ENCODE data around the gene ADD1. TPM values are rescaled to one million over a fixed set of nuclear protein-coding genes. Genes with fewer than 3 reads are reported as not detected.

ADD1 gene
- total RNA-seq, result 100 to 1,000 TPM; 122 to 299 (median 196) TPM

DNA sequence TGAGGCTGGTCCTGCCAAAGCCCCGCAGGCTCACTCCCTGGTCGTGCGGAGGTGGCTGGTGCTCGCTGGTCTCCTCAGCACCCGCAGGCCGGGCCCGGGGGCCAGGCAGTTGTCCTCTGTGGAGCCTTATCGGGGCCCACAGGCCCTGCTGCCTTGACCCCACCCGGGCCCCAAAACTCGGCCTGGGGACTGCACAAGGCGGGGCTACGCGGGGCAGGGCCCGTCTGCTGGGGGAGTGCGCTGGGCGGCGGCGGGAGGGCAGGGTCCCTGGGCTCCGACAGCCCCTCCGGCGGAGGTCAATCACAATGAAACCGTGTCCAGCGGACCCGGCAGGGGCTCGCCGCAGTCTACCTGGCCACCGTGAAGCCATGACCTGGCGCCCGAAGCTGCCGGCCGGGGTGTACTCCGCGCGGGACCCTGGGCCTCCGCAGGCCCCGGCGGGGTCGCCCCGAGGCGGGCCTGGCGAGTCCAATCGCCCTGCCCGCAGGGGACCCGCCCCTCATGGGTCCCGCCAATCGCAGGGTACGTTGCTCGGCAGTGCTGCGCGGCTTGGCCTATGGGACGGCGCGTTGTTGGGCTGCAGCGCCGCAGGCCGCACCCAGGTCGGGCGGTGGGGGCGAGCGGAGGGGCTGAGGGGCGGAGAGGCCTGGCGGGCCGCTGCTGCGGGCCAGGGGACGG is at the start of gene ADD1:
Gene ADD1 (plus strand): TSS at position 582 of the 678 bp plus-strand sequence. CDS start 32,072 bp downstream, outside the sequence.
- Histone ChIP-seq H3K9me3 (no peaks in the 10 kb centered on the region), H3K27me3 (no peaks in the 10 kb centered on the region), H3K4me1 (peaks cover 34% of the 10 kb centered on the region), H3K36me3 (no peaks in the 10 kb centered on the region), H3K4me3 (peak within 1 kb of the TSS; percentile 86), H3K27ac (peak within 1 kb of the TSS; percentile 93)
- TF ChIP-seq CTCF (IDR thresholded peaks at IDR 0.05), result no peak
- TF ChIP-seq POLR2A (IDR thresholded peaks at IDR 0.05), result peak in 1 of 2 donors; percentile 69
- peak in 2 of 3 donors; percentile 24 to 58 for TF ChIP-seq POLR2AphosphoS5 (IDR thresholded peaks at IDR 0.05)
- TF ChIP-seq EP300 (IDR thresholded peaks at IDR 0.05), result no peak
- no CpG with 5 or more reads among the region's 65 CpGs for WGBS
- peak; percentile 93 to 95 for DNase-seq (ENCODE audit: low spot score in 2 of 2)

DNA sequence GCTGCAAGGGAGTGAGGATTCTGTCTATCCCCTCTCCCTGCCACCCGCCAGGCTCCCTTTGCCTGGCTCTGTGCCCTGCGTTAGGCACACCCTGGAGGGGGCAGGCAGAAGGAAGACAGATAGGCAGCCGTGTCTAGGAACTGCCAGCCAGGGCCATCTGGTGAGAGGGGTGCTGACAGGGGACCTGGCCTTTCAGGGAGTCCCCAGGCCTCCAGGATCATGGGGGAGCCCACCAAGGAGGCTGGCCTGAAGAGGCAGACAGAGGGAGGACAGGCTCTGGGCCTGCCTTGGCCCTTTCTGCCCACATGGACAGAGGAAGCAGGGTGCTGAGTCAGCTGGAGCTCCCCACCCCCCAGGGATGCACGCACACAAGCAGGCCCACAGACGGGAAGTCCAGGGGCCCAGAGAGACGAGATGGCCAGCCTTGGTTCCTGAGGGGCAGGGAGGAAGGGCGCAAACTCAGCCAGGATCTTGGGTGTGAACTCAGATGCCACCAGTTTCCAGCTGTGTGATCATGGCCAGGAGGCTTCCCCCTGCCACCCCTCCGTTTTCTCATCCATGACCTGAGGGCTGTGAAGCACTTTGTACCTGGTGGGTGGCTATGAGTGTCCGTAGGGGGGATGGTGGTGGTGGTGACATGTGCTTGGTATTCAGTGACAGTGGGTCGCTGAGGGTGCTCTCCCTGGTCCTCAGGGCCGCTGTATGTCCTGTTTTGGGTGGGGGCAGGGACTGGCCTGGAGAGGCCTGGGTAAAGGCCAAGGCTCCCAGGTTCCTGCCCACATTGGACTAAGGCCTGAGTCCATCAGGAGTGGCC is 49.0 kb upstream of the ADD1 start:
- Histone ChIP-seq H3K27me3 (no peaks in the 10 kb centered on the region), H3K4me1 (peaks cover 66% of the 10 kb centered on the region), H3K27ac (peak overlapping the region; percentile 84), H3K9me3 (no peaks in the 10 kb centered on the region), H3K36me3 (no peaks in the 10 kb centered on the region), H3K4me3 (peak overlapping the region; percentile 87)
- no peak for TF ChIP-seq POLR2AphosphoS5 (IDR thresholded peaks at IDR 0.05)
- TF ChIP-seq POLR2A (IDR thresholded peaks at IDR 0.05), result no peak
- TF ChIP-seq CTCF (IDR thresholded peaks at IDR 0.05), result no peak
- TF ChIP-seq EP300 (IDR thresholded peaks at IDR 0.05), result no peak
- DNase-seq (ENCODE audit: low spot score in 2 of 2), result peak; percentile 76 to 83
- WGBS, result 30% methylated on average over 6 of the region's 11 CpGs

DNA sequence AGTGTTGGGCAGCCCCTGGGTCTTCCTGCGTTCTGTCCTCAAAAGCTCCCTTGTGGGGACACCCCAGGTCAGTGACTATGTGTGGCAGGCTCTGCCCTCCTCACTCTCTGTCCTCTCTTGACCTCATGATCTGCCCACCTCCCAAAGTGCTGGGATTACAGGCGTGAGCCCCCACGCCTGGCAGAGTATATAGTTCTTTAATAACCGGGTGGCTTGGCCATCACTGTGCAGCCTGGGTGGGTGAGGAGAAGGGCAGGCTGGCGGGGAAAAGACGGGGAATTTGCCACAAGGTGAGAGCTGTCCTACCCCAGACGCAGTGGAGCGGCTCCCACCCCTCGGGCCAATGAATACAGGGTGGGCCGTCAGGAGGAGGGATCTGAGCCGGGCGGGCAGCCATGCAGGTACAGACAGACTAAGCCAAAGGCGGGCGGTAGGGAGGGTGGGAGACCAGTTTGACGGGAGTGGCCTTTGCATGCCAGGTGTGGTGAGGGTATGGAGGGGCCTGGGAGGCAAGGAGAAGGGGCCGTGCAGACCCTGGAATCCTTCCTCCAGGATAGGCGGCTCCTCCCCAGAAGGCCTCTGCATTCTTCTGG is 48.2 kb upstream of the ADD1 start:
- Histone ChIP-seq H3K36me3 (no peaks in the 10 kb centered on the region), H3K9me3 (no peaks in the 10 kb centered on the region), H3K27me3 (no peaks in the 10 kb centered on the region), H3K4me1 (peaks cover 73% of the 10 kb centered on the region), H3K4me3 (peak overlapping the region; percentile 87), H3K27ac (peak overlapping the region; percentile 84)
- 37% methylated on average over 17 of the region's 17 CpGs for WGBS
- no peak for TF ChIP-seq EP300 (IDR thresholded peaks at IDR 0.05)
- TF ChIP-seq POLR2AphosphoS5 (IDR thresholded peaks at IDR 0.05), result no peak
- peak; percentile 71 to 77 for DNase-seq (ENCODE audit: low spot score in 2 of 2)

GRCh38 chr4:2795893-2796848 is 47.5 kb upstream of the ADD1 start:
- TF ChIP-seq EP300 (IDR thresholded peaks at IDR 0.05), result no peak
- no peaks in the 10 kb centered on the region for H3K9me3 ChIP-seq
- H3K27me3 ChIP-seq, result no peaks in the 10 kb centered on the region
- DNase-seq (ENCODE audit: low spot score in 2 of 2), result peak; percentile 78 to 80
- 47% methylated on average over 17 of the region's 27 CpGs for WGBS
- H3K36me3 ChIP-seq, result no peaks in the 10 kb centered on the region
- peaks cover 81% of the 10 kb centered on the region for H3K4me1 ChIP-seq
- H3K4me3 ChIP-seq, result peak overlapping the region; percentile 87
- H3K27ac ChIP-seq, result peak overlapping the region; percentile 84

GRCh38 chr4:2796849-2797544 is 46.6 kb upstream of the ADD1 start:
- Histone ChIP-seq H3K4me3 (peak overlapping the region; percentile 4), H3K27me3 (no peaks in the 10 kb centered on the region), H3K4me1 (peaks cover 89% of the 10 kb centered on the region), H3K36me3 (no peaks in the 10 kb centered on the region), H3K27ac (peak overlapping the region; percentile 84), H3K9me3 (no peaks in the 10 kb centered on the region)
- 65% methylated on average over 5 of the region's 13 CpGs for WGBS
- no peak for TF ChIP-seq POLR2A (IDR thresholded peaks at IDR 0.05)
- no peak for TF ChIP-seq POLR2AphosphoS5 (IDR thresholded peaks at IDR 0.05)
- TF ChIP-seq EP300 (IDR thresholded peaks at IDR 0.05), result no peak
- TF ChIP-seq CTCF (IDR thresholded peaks at IDR 0.05), result no peak
- peak; percentile 64 to 73 for DNase-seq (ENCODE audit: low spot score in 2 of 2)

Data from suprapubic skin (tissue), 4 donors.